Measurements from ENCODE around the gene ENOX2.

DNA sequence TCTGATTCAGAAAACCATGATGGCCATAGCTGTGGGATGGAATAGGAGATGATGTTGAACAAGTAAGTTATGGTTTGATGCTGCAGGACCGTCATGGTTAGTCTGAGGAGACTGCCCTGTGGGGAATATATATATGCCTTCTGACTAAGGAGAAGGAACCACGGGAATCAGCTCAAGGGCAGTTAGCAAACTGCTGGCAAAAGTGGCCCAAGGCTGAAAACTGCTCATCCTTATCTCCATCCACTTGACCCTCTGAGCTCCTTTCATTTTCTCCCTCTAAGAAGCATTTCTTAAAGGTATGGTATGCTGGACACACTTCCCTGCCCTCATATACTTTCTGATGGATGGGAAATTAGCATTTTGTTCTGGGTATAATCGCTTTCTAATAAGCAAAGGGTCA is 161.9 kb downstream of the ENOX2 start:
- TF ChIP-seq, protein P1, sequence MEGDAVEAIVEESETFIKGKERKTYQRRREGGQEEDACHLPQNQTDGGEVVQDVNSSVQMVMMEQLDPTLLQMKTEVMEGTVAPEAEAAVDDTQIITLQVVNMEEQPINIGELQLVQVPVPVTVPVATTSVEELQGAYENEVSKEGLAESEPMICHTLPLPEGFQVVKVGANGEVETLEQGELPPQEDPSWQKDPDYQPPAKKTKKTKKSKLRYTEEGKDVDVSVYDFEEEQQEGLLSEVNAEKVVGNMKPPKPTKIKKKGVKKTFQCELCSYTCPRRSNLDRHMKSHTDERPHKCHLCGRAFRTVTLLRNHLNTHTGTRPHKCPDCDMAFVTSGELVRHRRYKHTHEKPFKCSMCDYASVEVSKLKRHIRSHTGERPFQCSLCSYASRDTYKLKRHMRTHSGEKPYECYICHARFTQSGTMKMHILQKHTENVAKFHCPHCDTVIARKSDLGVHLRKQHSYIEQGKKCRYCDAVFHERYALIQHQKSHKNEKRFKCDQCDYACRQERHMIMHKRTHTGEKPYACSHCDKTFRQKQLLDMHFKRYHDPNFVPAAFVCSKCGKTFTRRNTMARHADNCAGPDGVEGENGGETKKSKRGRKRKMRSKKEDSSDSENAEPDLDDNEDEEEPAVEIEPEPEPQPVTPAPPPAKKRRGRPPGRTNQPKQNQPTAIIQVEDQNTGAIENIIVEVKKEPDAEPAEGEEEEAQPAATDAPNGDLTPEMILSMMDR (conservative IDR thresholded peaks at IDR 0.05 in 1 of 2, IDR thresholded peaks at IDR 0.05 in 1 of 2; ENCODE audit: low read depth in 1 of 2, low read length in 2 of 2) = no peak
- no peak for TF ChIP-seq EZH2 (IDR thresholded peaks at IDR 0.05; ENCODE audit: low read length, missing control alignments)

Measured in fibroblast of lung (primary cell).